Prostate gland (tissue), 2 donors: ENCODE measurements around the gene CD81. TPM values are rescaled to one million over a fixed set of nuclear protein-coding genes. Genes with fewer than 3 reads are reported as not detected.

Source experiments
- DNase-seq: peaks from one replicate; pipeline ENCODE4 v3.0.0-alpha.2; 2019; ENCODE audit warnings: low spot score
- H3K27ac ChIP-seq, 2 donors: fragments of 200-600 bp; sonication (generic); 2 replicates each; pipeline ENCODE4 v1.5.1; 2017 to 2019
- H3K27me3 ChIP-seq: fragments of 200-600 bp; sonication (generic); replicated peaks from 2 replicates; pipeline ENCODE4 v1.5.1; 2019; ENCODE audit not compliant: insufficient read depth
- H3K36me3 ChIP-seq, 2 donors: fragments of 200-600 bp; sonication (generic); 1 replicate in 1 of 2; 2 replicates in 1 of 2; pipeline versions ENCODE4 v1.5.1 to v1.8.1; 2017 to 2019
- H3K4me1 ChIP-seq: fragments of 200-600 bp; sonication (generic); replicated peaks from 2 replicates; pipeline ENCODE4 v1.5.1; 2019
- H3K4me3 ChIP-seq, 2 donors: fragments of 200-600 bp; sonication (generic); 2 replicates each; pipeline ENCODE4 v1.5.1; 2017 to 2019
- H3K9me3 ChIP-seq: fragments of 200-600 bp; sonication (generic); 2 replicates; pipeline ENCODE4 v1.5.1; 2017
- POLR2A ChIP-seq: fragments of 450-650 bp; IDR thresholded peaks from one replicate; pipeline ENCODE4 v1.6.1; 2016; ENCODE audit warnings: antibody characterized with exemption, mild to moderate bottlenecking
- POLR2AphosphoS5 ChIP-seq: sonication (generic); formaldehyde crosslinking; IDR thresholded peaks from one replicate; pipeline ENCODE4 v1.6.1; 2017; ENCODE audit warnings: antibody characterized with exemption
- WGBS: methylation state at CpG from one replicate; pipeline ENCODE4 v1.1.5; 2018; 5-methylcytosine and 5-hydroxymethylcytosine counted together
- intact Hi-C: fragments of 100-400 bp; cut with DNase I; formaldehyde crosslinking; loops from one replicate; pipeline ENCODE4 v1.14.2; 2022
- total RNA-seq, 2 donors: library from RNA; depleted of rRNA; stranded (reverse); fragments of >200 nt; gene quantifications; one replicate each; pipeline ENCODE4 v1.1.0, GENCODE V29; 2016
- TF ChIP-seq, protein P1 (sequence below), 4 experiments: fragments of 200-600 bp in 2 of 4; fragments of 450-650 bp in 2 of 4; sonication (generic) in 2 of 4; IDR thresholded peaks; 1 replicate in 3 of 4; 2 replicates in 1 of 4; pipeline ENCODE4 v1.5.1; 2016 to 2019; ENCODE audit warnings: antibody characterized with exemption in 4 of 4, mild to moderate bottlenecking in 2 of 4, moderate library complexity in 2 of 4

CD81 gene
- total RNA-seq, 2 donors from 2014 or later = 472 to 927 TPM

DNA sequence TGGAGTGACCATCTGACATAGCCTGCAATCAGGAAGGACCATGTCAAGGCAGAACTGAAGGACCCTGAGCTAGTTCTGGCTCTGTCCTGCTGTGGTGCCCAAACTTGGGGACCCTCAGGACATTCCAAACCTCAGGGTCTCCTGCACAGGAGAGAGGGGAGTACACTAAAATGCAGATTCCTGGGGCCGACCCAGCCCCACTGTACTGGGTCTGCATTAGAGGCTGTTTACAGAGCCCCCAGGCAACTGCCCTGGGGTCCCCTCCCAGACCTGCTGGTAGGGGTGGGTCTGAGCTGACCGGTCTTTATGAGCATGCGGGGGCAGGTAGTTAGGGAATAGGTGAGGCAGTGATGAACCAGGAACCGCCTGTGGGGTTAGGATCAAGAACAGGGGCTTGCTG, 60.4 kb downstream of the CD81 start:
- intact Hi-C loops = no loop called here
- no peak for DNase-seq
- no peak overlapping the region for H3K27ac ChIP-seq
- 66% methylated on average over 4 of the region's 4 CpGs for WGBS
- no peak overlapping the region for H3K4me3 ChIP-seq
- no peak for TF ChIP-seq POLR2AphosphoS5
- TF ChIP-seq POLR2A = no peak
- TF ChIP-seq, protein P1, sequence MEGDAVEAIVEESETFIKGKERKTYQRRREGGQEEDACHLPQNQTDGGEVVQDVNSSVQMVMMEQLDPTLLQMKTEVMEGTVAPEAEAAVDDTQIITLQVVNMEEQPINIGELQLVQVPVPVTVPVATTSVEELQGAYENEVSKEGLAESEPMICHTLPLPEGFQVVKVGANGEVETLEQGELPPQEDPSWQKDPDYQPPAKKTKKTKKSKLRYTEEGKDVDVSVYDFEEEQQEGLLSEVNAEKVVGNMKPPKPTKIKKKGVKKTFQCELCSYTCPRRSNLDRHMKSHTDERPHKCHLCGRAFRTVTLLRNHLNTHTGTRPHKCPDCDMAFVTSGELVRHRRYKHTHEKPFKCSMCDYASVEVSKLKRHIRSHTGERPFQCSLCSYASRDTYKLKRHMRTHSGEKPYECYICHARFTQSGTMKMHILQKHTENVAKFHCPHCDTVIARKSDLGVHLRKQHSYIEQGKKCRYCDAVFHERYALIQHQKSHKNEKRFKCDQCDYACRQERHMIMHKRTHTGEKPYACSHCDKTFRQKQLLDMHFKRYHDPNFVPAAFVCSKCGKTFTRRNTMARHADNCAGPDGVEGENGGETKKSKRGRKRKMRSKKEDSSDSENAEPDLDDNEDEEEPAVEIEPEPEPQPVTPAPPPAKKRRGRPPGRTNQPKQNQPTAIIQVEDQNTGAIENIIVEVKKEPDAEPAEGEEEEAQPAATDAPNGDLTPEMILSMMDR (IDR thresholded peaks at IDR 0.05) = no peak
- no peaks in the 10 kb centered on the region for H3K36me3 ChIP-seq
- H3K4me1 ChIP-seq = no peaks in the 10 kb centered on the region
- no peaks in the 10 kb centered on the region for H3K27me3 ChIP-seq
- no peaks in the 10 kb centered on the region for H3K9me3 ChIP-seq

DNA sequence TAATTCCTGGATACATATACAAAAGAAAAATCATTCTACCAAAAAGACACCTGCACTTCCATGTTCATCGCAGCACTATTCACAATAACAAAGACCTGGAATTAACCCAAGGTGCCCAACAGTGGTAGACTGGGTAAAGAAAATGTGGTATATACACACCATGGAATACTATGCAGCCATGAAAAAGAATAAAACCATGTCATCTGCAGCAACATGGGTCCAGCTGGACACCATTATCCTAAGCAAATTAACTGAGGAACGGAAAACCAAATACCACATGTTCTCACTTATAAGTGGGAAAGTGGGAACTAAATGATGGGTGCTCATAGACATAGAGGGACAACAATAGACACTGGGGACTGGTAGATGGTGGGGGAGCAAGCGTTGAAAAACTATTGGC, 62.7 kb downstream of the CD81 start:
- Histone ChIP-seq H3K36me3 (no peaks in the 10 kb centered on the region), H3K9me3 (no peaks in the 10 kb centered on the region), H3K27me3 (no peaks in the 10 kb centered on the region), H3K27ac (no peak overlapping the region), H3K4me1 (no peaks in the 10 kb centered on the region), H3K4me3 (no peak overlapping the region)
- no peak for DNase-seq
- TF ChIP-seq POLR2A = no peak
- no peak for TF ChIP-seq POLR2AphosphoS5
- TF ChIP-seq, protein P1 (IDR thresholded peaks at IDR 0.05) = no peak
- 94% methylated on average over 3 of the region's 3 CpGs for WGBS
- intact Hi-C loops = no loop called here

DNA sequence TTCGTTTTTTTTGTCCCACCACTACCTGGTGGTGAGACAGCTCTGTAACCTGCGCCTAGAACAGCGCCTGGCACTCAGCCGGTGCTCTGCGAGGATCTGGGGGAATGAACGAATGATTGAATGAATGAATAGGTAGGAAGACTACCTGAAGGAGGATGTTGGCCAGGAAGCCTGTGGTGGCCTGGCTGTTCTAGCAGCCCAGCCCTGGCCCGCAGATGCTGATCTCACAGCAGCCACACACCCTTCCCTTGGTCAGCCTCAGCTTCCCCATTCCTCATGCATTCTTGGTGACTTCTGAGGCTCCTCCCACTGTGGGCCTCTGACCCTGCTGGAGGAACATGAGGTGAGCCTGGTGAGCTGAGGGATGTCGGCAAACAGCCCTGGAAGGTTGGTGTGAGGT, 63.5 kb downstream of the CD81 start:
- intact Hi-C loops = no loop called here
- Histone ChIP-seq H3K27ac (no peak overlapping the region), H3K9me3 (no peaks in the 10 kb centered on the region), H3K27me3 (no peaks in the 10 kb centered on the region), H3K36me3 (no peaks in the 10 kb centered on the region), H3K4me3 (no peak overlapping the region), H3K4me1 (no peaks in the 10 kb centered on the region)
- 82% methylated on average over 8 of the region's 8 CpGs for WGBS
- no peak for DNase-seq
- TF ChIP-seq POLR2AphosphoS5 (no peak), POLR2A (no peak)
- TF ChIP-seq, protein P1 (IDR thresholded peaks at IDR 0.05) = no peak

DNA sequence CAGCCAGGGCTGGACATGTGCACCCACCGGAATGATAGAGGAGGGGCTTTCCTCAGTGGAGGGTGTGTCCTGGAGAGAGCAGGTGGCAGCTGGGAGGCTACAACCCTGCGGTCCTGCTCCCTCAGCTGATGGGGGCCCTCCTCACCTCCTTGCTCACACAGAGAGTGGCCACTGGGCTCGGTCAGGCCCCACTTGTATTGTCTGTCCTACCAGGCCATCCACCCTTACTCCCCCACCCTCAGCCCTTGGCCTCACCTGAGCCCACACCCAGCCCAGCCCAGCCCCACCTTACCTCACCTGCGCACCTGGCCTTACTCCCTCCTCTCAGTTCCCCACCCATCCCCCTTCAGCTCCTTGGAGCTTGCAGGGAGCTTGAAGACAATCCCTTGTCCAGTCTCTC, 64.1 kb downstream of the CD81 start:
- 78% methylated on average over 4 of the region's 4 CpGs for WGBS
- H3K27me3 ChIP-seq = no peaks in the 10 kb centered on the region
- intact Hi-C loops = no loop called here

DNA sequence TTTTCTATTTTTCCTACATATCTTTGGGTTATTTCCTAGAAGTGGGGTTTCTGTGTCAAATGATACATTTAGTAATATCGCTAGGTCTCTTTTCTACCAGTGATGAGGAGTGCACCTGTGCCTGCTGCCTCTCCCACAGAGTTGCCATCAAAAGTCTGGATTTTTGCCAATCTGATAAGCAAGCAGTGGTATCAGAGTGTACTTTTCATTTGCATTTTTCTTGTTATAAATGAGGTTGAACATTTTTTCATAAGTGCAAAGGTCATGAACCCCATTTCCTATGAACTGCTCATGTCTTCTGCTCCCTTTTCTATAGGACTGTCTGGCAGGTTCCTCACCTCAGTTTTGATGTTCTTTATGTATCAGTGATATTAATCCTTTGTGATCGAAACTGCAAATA, 65.5 kb downstream of the CD81 start:
- Histone ChIP-seq H3K27ac (no peak overlapping the region), H3K9me3 (no peaks in the 10 kb centered on the region), H3K36me3 (no peaks in the 10 kb centered on the region), H3K4me3 (no peak overlapping the region), H3K27me3 (no peaks in the 10 kb centered on the region), H3K4me1 (no peaks in the 10 kb centered on the region)
- intact Hi-C loops = no loop called here
- no peak for TF ChIP-seq POLR2A
- TF ChIP-seq, protein P1 (IDR thresholded peaks at IDR 0.05) = no peak
- no peak for TF ChIP-seq POLR2AphosphoS5
- DNase-seq = no peak
- 86% methylated on average over 2 of the region's 2 CpGs for WGBS

More for the DNA sequence above, 64.1 kb downstream of the CD81 start:
- H3K36me3 ChIP-seq = no peaks in the 10 kb centered on the region
- no peaks in the 10 kb centered on the region for H3K9me3 ChIP-seq
- no peaks in the 10 kb centered on the region for H3K4me1 ChIP-seq
- no peak for TF ChIP-seq POLR2AphosphoS5
- TF ChIP-seq, protein P1 (IDR thresholded peaks at IDR 0.05) = no peak
- no peak for TF ChIP-seq POLR2A
- no peak for DNase-seq
- H3K4me3 ChIP-seq = no peak overlapping the region
- no peak overlapping the region for H3K27ac ChIP-seq
